Skeletal muscle satellite cell (primary cell): ENCODE results near the gene GON4L.
"Not testable (repeated sequence)": the region's sequence is repeated elsewhere in the genome, so short reads cannot be mapped to it uniquely, and the experiment has no call there.

Source experiments
- H3K27me3 ChIP-seq: 2 replicates; pipeline ENCODE4 v1.7.0; 2013; ENCODE audit warnings: low read length; ENCODE audit not compliant: control insufficient read depth, insufficient read depth
- H3K36me3 ChIP-seq: 2 replicates; pipeline ENCODE4 v1.7.0; 2013; ENCODE audit warnings: mild to moderate bottlenecking, control low read depth, low read length; ENCODE audit not compliant: insufficient read depth
- H3K4me1 ChIP-seq: 2 replicates; pipeline ENCODE4 v1.7.0; 2013; ENCODE audit warnings: low read length; ENCODE audit not compliant: control insufficient read depth, insufficient read depth
- H3K4me2 ChIP-seq: 2 replicates; pipeline ENCODE4 v1.7.0; 2013; ENCODE audit warnings: mild to moderate bottlenecking, low read length
- H3K4me3 ChIP-seq: 2 replicates; pipeline ENCODE4 v1.7.0; 2013; ENCODE audit warnings: low read length
- H3K9ac ChIP-seq: 2 replicates; pipeline ENCODE4 v1.7.0; 2013; ENCODE audit warnings: mild to moderate bottlenecking, low read depth, low read length, moderate library complexity
- H3K9me3 ChIP-seq: replicated peaks from 2 replicates; pipeline ENCODE4 v1.7.0; 2013; ENCODE audit warnings: mild to moderate bottlenecking, control low read depth, low read length

Gene GON4L

DNA sequence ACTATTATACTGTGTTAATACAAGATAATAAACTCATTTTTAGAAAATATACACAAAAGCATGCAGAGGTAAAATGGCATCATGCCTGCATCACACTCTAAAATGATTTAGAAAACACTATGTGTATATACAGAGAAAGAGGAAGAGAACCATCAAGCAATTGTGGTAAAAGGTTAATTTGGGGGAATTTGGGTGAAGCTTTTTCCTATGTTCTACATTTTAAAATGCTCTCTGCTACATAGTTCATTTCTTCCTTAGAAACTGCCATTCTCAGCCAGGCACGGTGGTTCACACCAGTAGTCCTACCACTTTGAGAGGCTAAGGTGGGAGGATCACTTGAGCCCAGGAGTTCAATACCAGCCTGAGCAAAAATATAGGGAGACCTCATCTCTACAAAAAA, 44.1 kb downstream of the GON4L start:
- Histone ChIP-seq H3K36me3 (peaks cover 55% of the 10 kb centered on the region), H3K27me3 (no peaks in the 10 kb centered on the region)

DNA sequence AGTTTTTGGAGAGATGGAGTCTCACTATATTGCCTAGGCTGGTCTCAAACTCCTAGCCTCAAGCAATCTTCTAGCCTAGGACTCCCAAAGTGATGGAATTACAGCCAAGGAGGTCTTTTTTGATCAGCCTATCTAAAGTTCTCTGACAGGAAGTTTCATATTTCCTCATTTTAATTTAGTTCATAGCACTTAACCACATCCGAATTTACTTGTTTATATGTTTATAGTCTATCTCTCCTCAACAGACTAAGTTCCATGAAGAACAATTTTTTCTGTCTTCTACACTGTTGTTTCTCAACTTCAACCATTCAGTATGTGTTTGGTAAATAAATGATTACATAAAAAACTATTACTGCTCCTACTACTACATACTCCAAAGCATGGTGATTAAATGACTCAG, 47.9 kb downstream of the GON4L start:
- Histone ChIP-seq H3K9ac (no peak overlapping the region), H3K27me3 (no peaks in the 10 kb centered on the region), H3K4me3 (no peak overlapping the region), H3K9me3 (no peaks in the 10 kb centered on the region), H3K4me1 (no peaks in the 10 kb centered on the region), H3K36me3 (peaks cover 46% of the 10 kb centered on the region), H3K4me2 (no peak overlapping the region)

More for the DNA sequence above, 44.1 kb downstream of the GON4L start:
- no peak overlapping the region for H3K9ac ChIP-seq
- no peak overlapping the region for H3K4me2 ChIP-seq
- no peaks in the 10 kb centered on the region for H3K4me1 ChIP-seq
- no peaks in the 10 kb centered on the region for H3K9me3 ChIP-seq
- H3K4me3 ChIP-seq: no peak overlapping the region

DNA sequence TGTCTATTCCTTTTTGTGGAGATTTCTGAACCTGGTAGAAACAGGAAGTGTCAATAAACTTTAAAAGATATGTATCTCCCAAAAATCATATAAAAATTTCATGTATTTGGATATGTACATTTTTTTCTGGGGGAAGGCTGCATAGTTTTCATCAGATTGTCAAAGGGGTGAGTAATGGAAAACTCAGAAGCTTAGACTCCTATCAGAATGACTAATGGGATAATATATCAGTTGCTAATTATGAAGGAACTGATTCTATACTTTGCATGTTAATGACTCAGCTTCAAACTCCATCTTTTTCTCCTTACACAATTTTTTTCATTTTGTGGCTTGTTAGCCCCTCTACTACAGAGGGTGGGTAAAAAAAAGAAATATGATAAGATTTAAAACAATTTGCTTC, 55.9 kb downstream of the GON4L start:
- Histone ChIP-seq H3K9me3 (no peaks in the 10 kb centered on the region), H3K4me1 (peaks cover 11% of the 10 kb centered on the region), H3K9ac (no peak overlapping the region), H3K4me2 (no peak overlapping the region), H3K4me3 (no peak overlapping the region), H3K36me3 (peaks cover 38% of the 10 kb centered on the region), H3K27me3 (no peaks in the 10 kb centered on the region)

DNA sequence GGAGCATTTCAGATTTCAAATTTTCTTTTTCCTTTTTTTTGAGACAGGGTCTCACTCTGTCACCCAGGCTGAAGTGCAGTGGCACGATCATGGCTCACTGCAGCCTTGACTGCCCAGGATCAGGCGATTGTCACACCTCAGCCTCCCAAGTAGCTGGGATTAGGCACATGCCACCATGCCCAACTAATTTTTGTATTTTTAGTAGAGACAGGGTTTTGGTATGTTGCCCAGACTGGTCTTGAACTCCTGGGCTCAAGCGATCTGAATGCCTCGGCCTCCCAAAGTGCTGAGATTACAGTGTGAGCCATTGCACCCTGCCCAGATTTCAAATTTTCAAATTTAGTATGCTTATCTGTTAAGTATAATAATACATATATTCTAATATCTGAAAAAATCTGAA, 61.4 kb downstream of the GON4L start:
- not testable (repeated sequence) for H3K4me3 ChIP-seq, H3K9me3 ChIP-seq, H3K4me1 ChIP-seq, H3K4me2 ChIP-seq, H3K27me3 ChIP-seq, H3K9ac ChIP-seq
- H3K36me3 ChIP-seq: peaks cover 38% of the 10 kb centered on the region

DNA sequence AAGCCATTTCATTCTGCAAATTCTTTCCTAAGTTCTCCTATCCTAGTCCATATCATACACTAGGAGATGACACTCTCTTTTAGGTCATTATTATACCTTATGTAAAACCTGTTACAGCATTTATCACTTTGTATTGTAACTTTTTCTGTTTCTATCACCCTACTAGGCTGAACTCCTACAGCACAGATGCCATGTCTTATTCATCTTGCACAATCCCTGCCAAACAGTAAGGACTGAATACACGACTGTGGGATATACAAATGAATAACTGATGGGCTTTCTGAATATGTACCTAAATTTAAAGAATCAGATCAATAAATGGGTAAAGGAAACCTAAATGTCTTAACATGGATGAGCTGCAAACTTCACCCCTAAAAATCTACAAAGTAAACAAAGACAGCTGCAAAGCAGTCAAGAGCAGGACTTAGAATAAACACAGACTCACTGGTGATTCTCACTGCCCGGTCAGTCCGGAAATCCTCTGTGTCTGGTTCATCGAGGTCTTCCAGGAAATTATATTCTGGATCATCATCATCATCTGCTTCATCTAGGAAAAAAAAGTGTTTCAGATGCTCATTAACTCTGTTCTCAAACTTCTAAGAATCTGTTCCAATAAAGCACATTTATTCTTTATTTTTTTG, 62.3 kb downstream of the GON4L start:
- Histone ChIP-seq H3K9me3 (no peaks in the 10 kb centered on the region), H3K9ac (no peak overlapping the region), H3K4me2 (no peak overlapping the region), H3K4me3 (no peak overlapping the region), H3K36me3 (peaks cover 34% of the 10 kb centered on the region), H3K27me3 (no peaks in the 10 kb centered on the region), H3K4me1 (no peaks in the 10 kb centered on the region)

DNA sequence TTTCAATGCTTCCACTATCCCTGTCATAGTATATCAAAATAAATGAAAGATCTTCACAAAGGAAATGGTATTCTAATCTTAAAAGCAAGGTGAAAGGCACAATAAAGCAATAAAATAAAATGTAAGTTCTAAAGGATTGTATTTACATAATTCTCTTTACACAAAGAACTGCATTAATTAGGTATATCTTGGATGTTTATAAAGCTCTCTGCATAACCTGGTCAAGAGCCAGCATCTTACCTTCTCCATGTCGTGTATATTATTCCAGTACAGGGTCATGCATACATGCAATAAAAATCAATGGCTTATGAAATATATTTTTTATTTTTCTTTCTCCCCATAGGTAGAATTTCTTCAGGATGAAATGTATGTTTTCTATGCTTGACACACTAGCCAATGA, 63.8 kb downstream of the GON4L start:
- Histone ChIP-seq H3K9ac (no peak overlapping the region), H3K9me3 (no peaks in the 10 kb centered on the region), H3K27me3 (no peaks in the 10 kb centered on the region), H3K4me2 (no peak overlapping the region), H3K36me3 (peaks cover 29% of the 10 kb centered on the region), H3K4me1 (no peaks in the 10 kb centered on the region), H3K4me3 (no peak overlapping the region)

DNA sequence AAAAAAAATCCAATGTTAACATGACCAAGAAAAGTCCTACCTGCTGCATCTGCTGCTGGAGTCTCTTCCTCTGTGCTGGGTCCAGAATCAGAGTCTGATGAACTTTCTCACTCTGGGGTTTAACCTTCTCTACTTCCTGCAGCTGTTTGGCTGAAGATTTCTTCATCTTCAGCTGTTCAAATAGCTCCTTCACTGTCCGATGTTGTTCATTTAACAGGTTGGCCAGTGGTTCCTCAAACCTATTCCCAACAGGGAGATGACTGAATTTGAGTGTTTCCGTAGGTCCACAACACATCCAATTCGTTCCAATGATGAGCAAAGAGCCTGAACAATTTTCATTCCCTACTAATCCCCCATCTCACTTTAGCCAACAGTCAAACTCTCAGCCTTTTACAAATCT, 79.4 kb downstream of the GON4L start:
- no peak overlapping the region for H3K4me2 ChIP-seq
- H3K36me3 ChIP-seq: peaks cover 45% of the 10 kb centered on the region
- H3K4me1 ChIP-seq: no peaks in the 10 kb centered on the region
- no peak overlapping the region for H3K9ac ChIP-seq
- H3K9me3 ChIP-seq: no peaks in the 10 kb centered on the region
- no peak overlapping the region for H3K4me3 ChIP-seq
- no peaks in the 10 kb centered on the region for H3K27me3 ChIP-seq

DNA sequence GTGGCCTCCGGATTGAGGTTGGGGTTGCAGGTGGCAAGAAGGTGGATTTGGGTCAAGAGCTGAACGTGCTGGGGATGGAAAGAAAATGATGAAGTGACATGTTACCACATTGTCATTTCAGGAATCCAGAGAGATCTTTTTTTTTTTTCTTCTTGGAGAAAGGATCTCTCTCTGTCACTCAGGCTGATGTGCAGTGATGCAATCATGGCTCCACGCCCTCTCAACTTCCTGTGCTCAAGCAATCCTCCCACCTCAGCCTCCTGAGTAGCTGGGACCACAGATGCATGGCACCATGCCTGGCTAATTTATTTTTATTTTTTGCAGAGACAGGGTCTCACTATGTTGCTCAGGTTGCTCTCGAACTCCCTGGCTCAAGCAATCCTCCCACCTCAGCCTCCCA, 80.6 kb downstream of the GON4L start:
- no peak overlapping the region for H3K4me2 ChIP-seq
- no peaks in the 10 kb centered on the region for H3K4me1 ChIP-seq
- no peak overlapping the region for H3K9ac ChIP-seq
- no peaks in the 10 kb centered on the region for H3K9me3 ChIP-seq
- no peak overlapping the region for H3K4me3 ChIP-seq
- no peaks in the 10 kb centered on the region for H3K27me3 ChIP-seq
- peaks cover 51% of the 10 kb centered on the region for H3K36me3 ChIP-seq

DNA sequence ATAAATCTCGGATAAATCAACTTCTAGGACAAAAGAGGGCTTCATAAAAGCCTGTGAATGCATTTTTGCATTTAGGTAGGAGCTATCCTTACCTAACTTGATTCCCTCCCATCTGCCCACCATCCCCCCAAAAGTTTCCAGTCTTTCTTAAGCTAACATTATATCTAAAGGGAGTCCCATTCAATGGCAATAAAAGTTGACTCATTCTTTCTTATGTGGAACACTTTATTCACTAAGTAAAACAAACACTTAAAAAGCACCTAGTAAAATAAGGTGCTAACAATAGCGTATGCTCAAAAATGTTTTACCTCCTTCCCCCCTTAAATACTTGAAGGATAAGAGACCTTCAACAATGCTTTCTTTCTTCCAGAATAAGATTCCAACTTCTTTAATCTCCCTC, 83.8 kb downstream of the GON4L start:
- no peak overlapping the region for H3K4me2 ChIP-seq
- no peak overlapping the region for H3K9ac ChIP-seq
- H3K27me3 ChIP-seq: no peaks in the 10 kb centered on the region
- H3K36me3 ChIP-seq: peaks cover 78% of the 10 kb centered on the region
- no peaks in the 10 kb centered on the region for H3K4me1 ChIP-seq
- no peaks in the 10 kb centered on the region for H3K9me3 ChIP-seq
- H3K4me3 ChIP-seq: no peak overlapping the region

DNA sequence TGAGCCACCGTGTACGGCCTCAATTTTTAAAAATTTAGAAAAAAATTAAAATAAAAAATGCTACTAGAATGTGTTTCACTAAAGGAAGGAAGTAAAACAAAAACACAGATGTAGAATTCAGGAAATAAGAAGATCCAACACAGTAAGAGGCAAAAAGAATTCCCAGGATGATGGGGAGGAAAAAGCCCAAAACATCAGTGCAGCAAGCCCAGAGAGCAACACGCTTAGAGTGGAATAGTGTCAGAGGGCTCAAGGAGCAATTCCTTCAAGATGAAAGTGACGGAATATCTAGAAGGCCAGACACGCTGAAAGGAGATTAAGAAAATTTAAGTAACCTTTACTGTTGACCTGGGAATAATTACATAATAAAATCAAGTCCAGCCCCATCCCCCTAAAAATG, 87.8 kb downstream of the GON4L start:
- Histone ChIP-seq H3K9me3 (no peaks in the 10 kb centered on the region), H3K27me3 (no peaks in the 10 kb centered on the region), H3K9ac (no peak overlapping the region), H3K4me2 (no peak overlapping the region), H3K4me3 (no peak overlapping the region), H3K4me1 (no peaks in the 10 kb centered on the region), H3K36me3 (peaks cover 76% of the 10 kb centered on the region)

DNA sequence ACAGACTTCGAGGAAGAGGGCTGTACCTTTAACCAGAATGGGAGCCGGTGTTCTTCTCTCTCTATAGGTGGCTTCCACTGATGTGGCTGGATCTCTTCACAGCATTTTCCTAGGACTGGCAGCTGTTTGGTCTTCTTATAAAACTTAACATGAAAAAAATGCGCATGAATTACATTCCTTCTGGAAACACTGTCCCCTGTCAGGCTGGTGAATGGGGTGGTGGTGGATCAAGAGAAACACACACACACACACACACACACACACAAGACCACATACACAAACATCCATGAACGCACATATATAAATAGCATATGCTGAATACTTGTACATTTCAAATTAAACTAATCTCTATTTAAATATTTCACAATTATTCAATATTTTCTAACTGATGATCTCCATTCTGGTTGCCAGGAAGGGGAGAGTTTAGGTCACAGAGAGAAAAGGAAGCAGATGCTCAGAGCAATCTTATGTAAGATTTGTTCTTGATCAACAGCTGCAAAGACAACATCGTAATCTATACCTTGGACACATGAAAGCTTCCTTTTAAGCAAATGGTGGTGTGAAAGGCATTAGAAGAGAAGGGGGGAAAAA, 89.5 kb downstream of the GON4L start:
- not testable (repeated sequence) for H3K9ac ChIP-seq, H3K4me2 ChIP-seq, H3K9me3 ChIP-seq, H3K4me3 ChIP-seq, H3K27me3 ChIP-seq
- H3K36me3 ChIP-seq: peaks cover 67% of the 10 kb centered on the region
- peaks cover 11% of the 10 kb centered on the region for H3K4me1 ChIP-seq

DNA sequence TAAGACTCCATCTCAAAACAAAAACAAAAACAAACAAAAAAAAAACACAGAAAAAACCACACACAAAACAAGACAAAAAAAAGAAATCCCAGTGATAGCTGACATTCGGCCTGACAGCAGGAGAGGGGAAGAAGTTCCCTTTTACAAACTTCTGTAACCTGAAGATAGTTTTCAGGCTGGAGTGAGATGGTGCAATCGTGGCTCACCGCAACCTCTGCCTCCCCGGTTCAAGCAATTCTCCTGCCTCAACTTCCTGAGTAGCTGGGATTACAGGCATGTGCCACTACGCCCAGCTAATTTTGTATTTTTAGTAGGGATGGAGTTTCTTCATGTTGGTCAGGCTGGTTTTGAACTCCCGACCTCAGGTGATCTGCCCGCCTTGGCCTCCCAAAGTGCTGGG, 93.0 kb downstream of the GON4L start:
- Histone ChIP-seq H3K4me1 (peaks cover 11% of the 10 kb centered on the region), H3K36me3 (peaks cover 59% of the 10 kb centered on the region)
- H3K9me3 ChIP-seq, H3K9ac ChIP-seq, H3K4me3 ChIP-seq, H3K4me2 ChIP-seq, H3K27me3 ChIP-seq: not testable (repeated sequence)
